Stimulated activated CD8-positive, alpha-beta memory T cell treated with anti-CD3 and anti-CD28 coated beads, Interleukin-12 subunit alpha, Interleukin-12 subunit beta, amount 100 ng/mL, for 24 hours (primary cell): ENCODE measurements around the gene SGPL1.

Experiments
- DNase-seq: peaks from one replicate; pipeline ENCODE4 v3.0.0-alpha.2; 2020; ENCODE audit errors: extremely low read depth

The SGPL1 gene

GRCh38 chr10:70780370-70780760 is 35.4 kb upstream of the SGPL1 start:
- DNase-seq, result no peak

GRCh38 chr10:70780772-70781171 is 35.0 kb upstream of the SGPL1 start:
- DNase-seq, result no peak

- no peak for DNase-seq
These were observed 34.2 kb upstream of the SGPL1 start for GRCh38 chr10:70781461-70782051.

GRCh38 chr10:70782086-70782745 is 33.5 kb upstream of the SGPL1 start:
- no peak for DNase-seq

GRCh38 chr10:70782746-70783680 is 32.7 kb upstream of the SGPL1 start:
- DNase-seq, result no peak

GRCh38 chr10:70784016-70784415 is 31.7 kb upstream of the SGPL1 start:
- no peak for DNase-seq

GRCh38 chr10:70784471-70784870 is 31.3 kb upstream of the SGPL1 start:
- no peak for DNase-seq

GRCh38 chr10:70785190-70785589 is 30.6 kb upstream of the SGPL1 start, which contains the start of gene TBATA:
Gene TBATA, minus strand, starts transcription at chr10:70785377. Its CDS starts 1,998 bp downstream, at chr10:70783379.
- DNase-seq, result no peak

GRCh38 chr10:70786799-70787415 is 28.8 kb upstream of the SGPL1 start:
- no peak for DNase-seq

- no peak for DNase-seq
These were observed 24.2 kb upstream of the SGPL1 start for GRCh38 chr10:70791386-70792039.

GRCh38 chr10:70795613-70796012 is 20.1 kb upstream of the SGPL1 start:
- DNase-seq, result no peak

GRCh38 chr10:70797840-70798239 is 17.9 kb upstream of the SGPL1 start:
- DNase-seq, result no peak

- no peak for DNase-seq
These were observed 16.6 kb upstream of the SGPL1 start for GRCh38 chr10:70799124-70799523.

- DNase-seq, result no peak
These were observed 13.9 kb upstream of the SGPL1 start for GRCh38 chr10:70801854-70802253.

GRCh38 chr10:70803775-70804420 is 11.8 kb upstream of the SGPL1 start:
- no peak for DNase-seq

- DNase-seq, result no peak
These were observed 11.3 kb upstream of the SGPL1 start for GRCh38 chr10:70804421-70804808.

- DNase-seq, result no peak
These were observed 10.0 kb upstream of the SGPL1 start for GRCh38 chr10:70805619-70806215.

GRCh38 chr10:70806841-70807240 is 8.9 kb upstream of the SGPL1 start:
- DNase-seq, result no peak

- DNase-seq, result no peak
These were observed 8.2 kb upstream of the SGPL1 start for GRCh38 chr10:70807556-70807955.

- DNase-seq, result no peak
These were observed 6.6 kb upstream of the SGPL1 start for GRCh38 chr10:70809011-70809611.
